Mesendoderm (in vitro differentiated cells): ENCODE results near the gene TMEM154. TPM values are rescaled to one million over a fixed set of nuclear protein-coding genes. Genes with fewer than 3 reads are reported as not detected.

Source experiments
- DNase-seq: peaks from one replicate; pipeline ENCODE4 v3.0.0; 2013
- H2AK5ac ChIP-seq: 2 replicates; pipeline ENCODE4 v1.6.1; 2013; ENCODE audit warnings: low read length, inconsistent platforms
- H2BK120ac ChIP-seq: 2 replicates; pipeline ENCODE4 v1.6.1; 2013; ENCODE audit warnings: low read depth, mild to moderate bottlenecking, low read length, moderate library complexity, mixed read lengths
- H2BK15ac ChIP-seq: replicated peaks from 2 replicates; pipeline ENCODE4 v1.6.1; 2013; ENCODE audit warnings: low read depth, mild to moderate bottlenecking, moderate library complexity
- H2BK5ac ChIP-seq: 2 replicates; pipeline ENCODE4 v1.6.1; 2013; ENCODE audit warnings: low read length, inconsistent platforms
- H3K18ac ChIP-seq: 2 replicates; pipeline ENCODE4 v1.6.1; 2013; ENCODE audit warnings: mild to moderate bottlenecking, low read length, mixed read lengths
- H3K23ac ChIP-seq: one replicate; pipeline ENCODE4 v1.6.1; 2013; ENCODE audit warnings: low read length
- H3K27ac ChIP-seq: 2 replicates; pipeline ENCODE4 v1.5.1; 2013; ENCODE audit warnings: low read depth, mild to moderate bottlenecking, inconsistent platforms, low read length, moderate library complexity
- H3K27me3 ChIP-seq: 2 replicates; pipeline ENCODE4 v1.6.1; 2013; ENCODE audit warnings: low read length, control low read depth, mild to moderate bottlenecking, inconsistent platforms; ENCODE audit not compliant: insufficient read depth, poor library complexity
- H3K36me3 ChIP-seq: 2 replicates; pipeline ENCODE4 v1.6.1; 2013; ENCODE audit warnings: low read length, inconsistent platforms; ENCODE audit not compliant: control insufficient read depth, insufficient read depth
- H3K4ac ChIP-seq: one replicate; pipeline ENCODE4 v1.6.1; 2013; ENCODE audit warnings: low read depth, mild to moderate bottlenecking, low read length, moderate library complexity
- H3K4me1 ChIP-seq: 2 replicates; pipeline ENCODE4 v1.6.1; 2013; ENCODE audit warnings: low read depth, low read length, inconsistent platforms; ENCODE audit not compliant: control insufficient read depth
- H3K4me2 ChIP-seq: 2 replicates; pipeline ENCODE4 v1.6.1; 2013; ENCODE audit warnings: low read length
- H3K4me3 ChIP-seq: 2 replicates; pipeline ENCODE4 v1.5.1; 2013; ENCODE audit warnings: mild to moderate bottlenecking, low read length
- H3K56ac ChIP-seq: one replicate; pipeline ENCODE4 v1.6.1; 2013; ENCODE audit warnings: low read length
- H3K79me1 ChIP-seq: 2 replicates; pipeline ENCODE4 v1.6.1; 2013; ENCODE audit warnings: low read length, inconsistent platforms
- H3K79me2 ChIP-seq: 2 replicates; pipeline ENCODE4 v1.6.1; 2013; ENCODE audit warnings: mild to moderate bottlenecking, low read length; ENCODE audit not compliant: control insufficient read depth, insufficient read depth
- H3K9ac ChIP-seq: 2 replicates; pipeline ENCODE4 v1.6.1; 2013; ENCODE audit warnings: low read length, inconsistent platforms
- H4K5ac ChIP-seq: one replicate; pipeline ENCODE4 v1.6.1; 2013; ENCODE audit warnings: low read length
- H4K8ac ChIP-seq: one replicate; pipeline ENCODE4 v1.6.1; 2013; ENCODE audit warnings: low read depth, mild to moderate bottlenecking, control low read depth, low read length, moderate library complexity
- WGBS: extraction: QIAGEN DNeasy Blood & Tissue Kit; methylation state at CpG from one replicate; pipeline ENCODE4 v1.1.7; 2013; ENCODE audit warnings: low lambda C conversion rate, missing lambda C conversion rate; ENCODE audit not compliant: insufficient coverage; ENCODE audit errors: extremely low coverage; 5-methylcytosine and 5-hydroxymethylcytosine counted together
- polyA plus RNA-seq, 2 experiments: library from polyadenylated mRNA; stranded (reverse); fragments of 200-250 nt; gene quantifications; one replicate each; pipeline ENCODE4 v1.2.3, GENCODE V29; 2013

The TMEM154 gene
- polyA plus RNA-seq (2013, experiment 1 of 2) = 12.8 TPM
- 11.9 TPM for polyA plus RNA-seq (2013, experiment 2 of 2)

GRCh38 chr4:152679414-152680281 is at the start of gene TMEM154:
TSS of gene TMEM154 (minus strand) at chr4:152679997. CDS start at chr4:152679933, 64 bp downstream.
- Histone ChIP-seq H3K9ac (peak within 1 kb of the TSS; percentile 78), H4K5ac (peak within 1 kb of the TSS; percentile 29), H3K56ac (peak within 1 kb of the TSS; percentile 87), H3K4me3 (peak within 1 kb of the TSS; percentile 31), H3K79me1 (peaks cover 4% of the 10 kb centered on the region), H4K8ac (no peak within 1 kb of the TSS), H3K4me2 (peak within 1 kb of the TSS; percentile 56), H3K27ac (peak within 1 kb of the TSS; percentile 86), H3K23ac (no peak within 1 kb of the TSS), H3K18ac (peak within 1 kb of the TSS; percentile 94), H2AK5ac (peak within 1 kb of the TSS; percentile 95), H3K4ac (peak within 1 kb of the TSS; percentile 72), H2BK120ac (peak within 1 kb of the TSS; percentile 65), H3K4me1 (peaks cover 23% of the 10 kb centered on the region), H2BK5ac (peak within 1 kb of the TSS; percentile 91), H3K79me2 (peaks cover 3% of the 10 kb centered on the region), H2BK15ac (no peak within 1 kb of the TSS), H3K36me3 (no peaks in the 10 kb centered on the region), H3K27me3 (no peaks in the 10 kb centered on the region)
- DNase-seq = peak; percentile 97
- no CpG with 5 or more reads among the region's 32 CpGs for WGBS

- no peak overlapping the region for H3K4me2 ChIP-seq
- no peak overlapping the region for H2BK120ac ChIP-seq
- no peak for DNase-seq
- no peak overlapping the region for H3K4me3 ChIP-seq
- H3K36me3 ChIP-seq = no peaks in the 10 kb centered on the region
- H4K5ac ChIP-seq = no peak overlapping the region
- H2BK5ac ChIP-seq = no peak overlapping the region
- H3K4me1 ChIP-seq = peaks cover 7% of the 10 kb centered on the region
- no CpG with 5 or more reads among the region's 2 CpGs for WGBS
- H3K27me3 ChIP-seq = no peaks in the 10 kb centered on the region
- H3K27ac ChIP-seq = no peak overlapping the region
- H3K18ac ChIP-seq = no peak overlapping the region
- no peak overlapping the region for H4K8ac ChIP-seq
- H2AK5ac ChIP-seq = no peak overlapping the region
- H3K56ac ChIP-seq = peak overlapping the region; percentile 10
- no peak overlapping the region for H2BK15ac ChIP-seq
- no peak overlapping the region for H3K9ac ChIP-seq
- no peaks in the 10 kb centered on the region for H3K79me2 ChIP-seq
- H3K79me1 ChIP-seq = no peaks in the 10 kb centered on the region
- no peak overlapping the region for H3K23ac ChIP-seq
- H3K4ac ChIP-seq = no peak overlapping the region
Measured at GRCh38 chr4:152729466-152729865, 49.7 kb upstream of the TMEM154 start.

GRCh38 chr4:152728343-152728742 is 48.5 kb upstream of the TMEM154 start:
- DNase-seq = no peak
- H3K18ac ChIP-seq = no peak overlapping the region
- H2BK15ac ChIP-seq = no peak overlapping the region
- no peaks in the 10 kb centered on the region for H3K79me2 ChIP-seq
- H3K79me1 ChIP-seq = no peaks in the 10 kb centered on the region
- no peak overlapping the region for H3K27ac ChIP-seq
- H3K27me3 ChIP-seq = no peaks in the 10 kb centered on the region
- no peak overlapping the region for H3K4ac ChIP-seq
- no CpG with 5 or more reads among the region's 1 CpG for WGBS
- no peak overlapping the region for H4K5ac ChIP-seq
- no peak overlapping the region for H2AK5ac ChIP-seq
- H3K4me3 ChIP-seq = no peak overlapping the region
- H2BK5ac ChIP-seq = peak overlapping the region; percentile 10
- peaks cover 3% of the 10 kb centered on the region for H3K4me1 ChIP-seq
- H3K36me3 ChIP-seq = no peaks in the 10 kb centered on the region
- H3K23ac ChIP-seq = no peak overlapping the region
- no peak overlapping the region for H3K4me2 ChIP-seq
- H3K56ac ChIP-seq = no peak overlapping the region
- no peak overlapping the region for H2BK120ac ChIP-seq
- no peak overlapping the region for H4K8ac ChIP-seq
- no peak overlapping the region for H3K9ac ChIP-seq

GRCh38 chr4:152727784-152728183 is 48.0 kb upstream of the TMEM154 start:
- H3K27ac ChIP-seq = no peak overlapping the region
- no peak overlapping the region for H3K4ac ChIP-seq
- H2BK15ac ChIP-seq = no peak overlapping the region
- H3K36me3 ChIP-seq = no peaks in the 10 kb centered on the region
- no peak overlapping the region for H3K56ac ChIP-seq
- no peak overlapping the region for H3K4me3 ChIP-seq
- H3K18ac ChIP-seq = no peak overlapping the region
- peaks cover 3% of the 10 kb centered on the region for H3K4me1 ChIP-seq
- DNase-seq = peak; percentile 37
- H3K79me1 ChIP-seq = no peaks in the 10 kb centered on the region
- no peak overlapping the region for H2BK120ac ChIP-seq
- no peaks in the 10 kb centered on the region for H3K27me3 ChIP-seq
- peak overlapping the region; percentile 10 for H2BK5ac ChIP-seq
- H3K23ac ChIP-seq = no peak overlapping the region
- H3K79me2 ChIP-seq = no peaks in the 10 kb centered on the region
- no peak overlapping the region for H2AK5ac ChIP-seq
- no peak overlapping the region for H3K4me2 ChIP-seq
- WGBS = no CpG with 5 or more reads among the region's 1 CpG
- H4K8ac ChIP-seq = no peak overlapping the region
- H3K9ac ChIP-seq = no peak overlapping the region
- no peak overlapping the region for H4K5ac ChIP-seq

GRCh38 chr4:152724494-152724893 is 44.7 kb upstream of the TMEM154 start:
- H3K4me2 ChIP-seq = no peak overlapping the region
- no peak overlapping the region for H3K27ac ChIP-seq
- no peaks in the 10 kb centered on the region for H3K36me3 ChIP-seq
- no peak overlapping the region for H4K8ac ChIP-seq
- H2BK120ac ChIP-seq = no peak overlapping the region
- H3K18ac ChIP-seq = no peak overlapping the region
- H3K79me2 ChIP-seq = no peaks in the 10 kb centered on the region
- H2AK5ac ChIP-seq = no peak overlapping the region
- no peak overlapping the region for H3K23ac ChIP-seq
- H3K79me1 ChIP-seq = no peaks in the 10 kb centered on the region
- no peak overlapping the region for H2BK15ac ChIP-seq
- no peak for DNase-seq
- no peaks in the 10 kb centered on the region for H3K27me3 ChIP-seq
- H3K4me3 ChIP-seq = no peak overlapping the region
- WGBS = no CpG with 5 or more reads among the region's 5 CpGs
- no peak overlapping the region for H2BK5ac ChIP-seq
- peak overlapping the region; percentile 10 for H3K4ac ChIP-seq
- no peak overlapping the region for H3K9ac ChIP-seq
- peaks cover 8% of the 10 kb centered on the region for H3K4me1 ChIP-seq
- no peak overlapping the region for H4K5ac ChIP-seq
- no peak overlapping the region for H3K56ac ChIP-seq
